ENCODE measurements around the gene GBX1. TPM values are rescaled to one million over a fixed set of nuclear protein-coding genes. Genes with fewer than 3 reads are reported as not detected.

The GBX1 gene
- total RNA-seq, 1 experiment from 2014 or later: not detected

GRCh38 chr7:151175793-151176311 is 8.4 kb upstream of the GBX1 start:
- H3K23ac ChIP-seq (ENCODE audit: insufficient read length, low read depth, low read length): no peak overlapping the region
- H3K14ac ChIP-seq (ENCODE audit: insufficient read depth, low read length): no peak overlapping the region
- H2AFZ ChIP-seq (ENCODE audit: low read length): no peak overlapping the region
- H3K4me2 ChIP-seq (ENCODE audit: insufficient read depth, insufficient read length, low read length): no peak overlapping the region
- H4K91ac ChIP-seq (ENCODE audit: insufficient read length, low read depth, low read length): no peak overlapping the region
- peak; percentile 59 for TF ChIP-seq CTCF (conservative IDR thresholded peaks at IDR 0.05)
- no CpG with 5 or more reads among the region's 23 CpGs for WGBS (ENCODE audit: extremely low coverage, insufficient read length, low lambda C conversion rate)
- H3K23me2 ChIP-seq (ENCODE audit: insufficient read length, low read depth, low read length, poor library complexity, severe bottlenecking): no peaks in the 10 kb centered on the region
- H3K4me1 ChIP-seq (ENCODE audit: insufficient read depth, low read length): no peaks in the 10 kb centered on the region
- no peak overlapping the region for H3K27ac ChIP-seq (ENCODE audit: insufficient read length, low read depth, low read length)
- no peak overlapping the region for H3K9ac ChIP-seq (ENCODE audit: extremely low read depth, insufficient read length, low read length)
- no peak overlapping the region for H2BK120ac ChIP-seq (ENCODE audit: low read depth, low read length, poor library complexity, severe bottlenecking)
- no peak overlapping the region for H2BK12ac ChIP-seq (ENCODE audit: insufficient read length, low read depth, low read length)
- H3K4ac ChIP-seq (ENCODE audit: low read depth, low read length): no peak overlapping the region
- H4K20me1 ChIP-seq (ENCODE audit: control insufficient read depth, insufficient read depth, insufficient read length): no peaks in the 10 kb centered on the region
- H3K27me3 Mint-ChIP-seq (ENCODE audit: low read depth): peaks cover 88% of the 10 kb centered on the region
- H3K4me3 Mint-ChIP-seq: no peak overlapping the region
- H2BK15ac ChIP-seq (ENCODE audit: low read depth, low read length): no peak overlapping the region
- no peak overlapping the region for H2BK20ac ChIP-seq (ENCODE audit: low read depth, low read length, poor library complexity, severe bottlenecking)
- no peaks in the 10 kb centered on the region for H3K79me1 ChIP-seq (ENCODE audit: insufficient read depth, low read depth, low read length, poor library complexity, severe bottlenecking)
- peaks cover 4% of the 10 kb centered on the region; the same call in 1 of the 2 replicates for H3K27me3 ChIP-seq (ENCODE audit: insufficient read depth, low read length)
- no peak overlapping the region for H4K8ac ChIP-seq (replicated peaks; ENCODE audit: insufficient read length, low read depth, low read length)
- H4K5ac ChIP-seq (ENCODE audit: insufficient read length, low read depth, low read length): no peak overlapping the region
- peak; percentile 55 for DNase-seq
- no peak overlapping the region; a peak in 1 of 7 replicates for H3K27ac Mint-ChIP-seq
- no peak overlapping the region for H3K56ac ChIP-seq (ENCODE audit: insufficient read length, low read depth, low read length)
- no peak overlapping the region for H2BK5ac ChIP-seq (ENCODE audit: insufficient read length, low read length)
- peaks cover 0 to 3% (median 0%) of the 10 kb centered on the region in 3 experiments; a peak in 2 of 7 replicates for H3K36me3 Mint-ChIP-seq (ENCODE audit: insufficient read depth in 1 of 3, low read depth in 3 of 3)
- peaks cover 3 to 12% of the 10 kb centered on the region in 2 experiments; a peak in 3 of 4 replicates for H3K4me1 Mint-ChIP-seq
- H2AK5ac ChIP-seq (ENCODE audit: insufficient read length, low read length): no peak overlapping the region
- no peaks in the 10 kb centered on the region for H3K79me2 ChIP-seq (ENCODE audit: insufficient read depth, low read length)
- H3K18ac ChIP-seq (ENCODE audit: insufficient read length, low read depth, low read length): no peak overlapping the region
- H3T11ph ChIP-seq (ENCODE audit: low read length): no peak overlapping the region
- H3K9me3 ChIP-seq (ENCODE audit: control insufficient read depth, low read depth, low read length): no peaks in the 10 kb centered on the region
- H3K9me3 Mint-ChIP-seq: peaks cover 19 to 28% of the 10 kb centered on the region in 2 experiments
